HS-27A (cell line): ENCODE measurements around the gene GOLGA6L7.
"Not testable (repeated sequence)": the region's sequence is repeated elsewhere in the genome, so short reads cannot be mapped to it uniquely, and the experiment has no call there.

Experiments
- DNase-seq: peaks from one replicate; pipeline ENCODE4 v3.0.0-alpha.2; 2012; ENCODE audit warnings: low read depth, missing footprints

Gene GOLGA6L7

GRCh38 chr15:28884151-28884940 lies 35.9 kb upstream of the GOLGA6L7 start:
- DNase-seq, result no peak

GRCh38 chr15:28881600-28881999 lies 33.2 kb upstream of the GOLGA6L7 start:
- no peak for DNase-seq

GRCh38 chr15:28881170-28881569 lies 32.7 kb upstream of the GOLGA6L7 start:
- no peak for DNase-seq

GRCh38 chr15:28880680-28881079 lies 32.2 kb upstream of the GOLGA6L7 start:
- DNase-seq, result no peak

GRCh38 chr15:28879551-28879950 lies 31.1 kb upstream of the GOLGA6L7 start:
- DNase-seq, result no peak

- DNase-seq, result no peak
Observed at GRCh38 chr15:28878209-28878608, 29.8 kb upstream of the GOLGA6L7 start.

- DNase-seq, result no peak
Observed at GRCh38 chr15:28876845-28877185, 28.4 kb upstream of the GOLGA6L7 start.

GRCh38 chr15:28876131-28876844 lies 27.8 kb upstream of the GOLGA6L7 start:
- DNase-seq, result no peak

GRCh38 chr15:28875461-28876000 lies 27.1 kb upstream of the GOLGA6L7 start:
- DNase-seq, result no peak

- DNase-seq, result no peak
Observed at GRCh38 chr15:28873585-28874190, 25.2 kb upstream of the GOLGA6L7 start.

- DNase-seq, result no peak
Observed at GRCh38 chr15:28873006-28873405, 24.6 kb upstream of the GOLGA6L7 start.

GRCh38 chr15:28871168-28871567 lies 22.7 kb upstream of the GOLGA6L7 start:
- DNase-seq, result no peak

- no peak for DNase-seq
Observed at GRCh38 chr15:28868744-28869345, 20.4 kb upstream of the GOLGA6L7 start.

- DNase-seq, result not testable (repeated sequence)
Observed at GRCh38 chr15:28861589-28862293, 13.3 kb upstream of the GOLGA6L7 start.

GRCh38 chr15:28861031-28861534 lies 12.6 kb upstream of the GOLGA6L7 start:
- no peak for DNase-seq

GRCh38 chr15:28854578-28854977 lies 6.1 kb upstream of the GOLGA6L7 start:
- not testable (repeated sequence) for DNase-seq

GRCh38 chr15:28853654-28854053 lies 5.2 kb upstream of the GOLGA6L7 start:
- DNase-seq, result not testable (repeated sequence)

GRCh38 chr15:28849766-28850165 lies 1.3 kb upstream of the GOLGA6L7 start:
- not testable (repeated sequence) for DNase-seq

- DNase-seq, result not testable (repeated sequence)
Observed at GRCh38 chr15:28849271-28849670, 827 bp upstream of the GOLGA6L7 start.

- DNase-seq, result not testable (repeated sequence)
Observed at GRCh38 chr15:28847959-28848358, 485 bp downstream of the GOLGA6L7 start.

GRCh38 chr15:28847247-28847646 lies 1.2 kb downstream of the GOLGA6L7 start:
- not testable (repeated sequence) for DNase-seq
